Peyer's patch (tissue), 4 donors: Measurements from ENCODE around the gene UNC5A.

Experiments
- POLR2A ChIP-seq, 2 donors: fragments of 450-650 bp; IDR thresholded peaks; one replicate each; pipeline ENCODE4 v1.5.1; 2017; ENCODE audit warnings: antibody characterized with exemption in 2 of 2, mild to moderate bottlenecking in 2 of 2, moderate library complexity in 2 of 2
- TF ChIP-seq, protein P1 (sequence below), 6 experiments: fragments of 450-650 bp in 4 of 6; fragments of 200-600 bp in 2 of 6; sonication (generic) in 1 of 6; IDR thresholded peaks; one replicate each; pipeline ENCODE4 v1.5.1; 2017 to 2019; ENCODE audit warnings: antibody characterized with exemption in 6 of 6, mild to moderate bottlenecking in 3 of 6, moderate library complexity in 1 of 6

DNA sequence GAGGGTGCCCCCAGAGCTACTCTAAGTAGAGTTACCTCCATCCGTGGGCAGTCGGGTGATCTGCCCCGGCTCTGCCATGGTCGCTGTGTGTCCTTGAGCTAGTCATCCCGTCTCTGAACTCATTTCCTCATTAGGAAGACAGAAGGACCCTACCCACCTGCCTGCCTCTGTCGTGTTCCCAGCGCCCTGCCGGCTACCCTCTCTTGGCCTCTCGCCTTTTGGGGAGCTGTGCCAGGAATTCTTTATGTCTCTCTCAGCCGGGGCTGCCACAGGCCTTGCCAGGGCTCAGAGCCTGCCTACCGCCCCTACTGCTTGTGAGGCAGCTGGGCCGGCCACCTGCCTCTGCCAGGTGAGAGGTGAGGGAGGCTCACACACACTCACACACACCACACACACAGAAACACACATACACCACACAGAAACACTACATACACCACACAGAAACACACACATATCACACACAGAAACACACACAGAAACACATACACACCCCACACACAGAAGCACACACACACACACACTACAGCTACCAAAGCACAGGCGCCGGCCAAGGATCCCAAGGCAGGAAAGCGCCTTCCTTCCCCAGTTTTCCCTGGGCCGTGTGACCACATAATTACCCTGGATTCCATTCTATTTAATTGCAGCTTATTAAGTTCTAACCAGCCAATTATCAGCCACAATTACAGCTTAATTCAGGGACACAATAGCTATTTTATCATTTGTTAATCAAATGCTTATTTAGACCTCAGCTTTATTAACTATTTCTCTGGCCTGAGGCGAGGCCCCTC lies 41.7 kb downstream of the UNC5A start:
- TF ChIP-seq, protein P1, sequence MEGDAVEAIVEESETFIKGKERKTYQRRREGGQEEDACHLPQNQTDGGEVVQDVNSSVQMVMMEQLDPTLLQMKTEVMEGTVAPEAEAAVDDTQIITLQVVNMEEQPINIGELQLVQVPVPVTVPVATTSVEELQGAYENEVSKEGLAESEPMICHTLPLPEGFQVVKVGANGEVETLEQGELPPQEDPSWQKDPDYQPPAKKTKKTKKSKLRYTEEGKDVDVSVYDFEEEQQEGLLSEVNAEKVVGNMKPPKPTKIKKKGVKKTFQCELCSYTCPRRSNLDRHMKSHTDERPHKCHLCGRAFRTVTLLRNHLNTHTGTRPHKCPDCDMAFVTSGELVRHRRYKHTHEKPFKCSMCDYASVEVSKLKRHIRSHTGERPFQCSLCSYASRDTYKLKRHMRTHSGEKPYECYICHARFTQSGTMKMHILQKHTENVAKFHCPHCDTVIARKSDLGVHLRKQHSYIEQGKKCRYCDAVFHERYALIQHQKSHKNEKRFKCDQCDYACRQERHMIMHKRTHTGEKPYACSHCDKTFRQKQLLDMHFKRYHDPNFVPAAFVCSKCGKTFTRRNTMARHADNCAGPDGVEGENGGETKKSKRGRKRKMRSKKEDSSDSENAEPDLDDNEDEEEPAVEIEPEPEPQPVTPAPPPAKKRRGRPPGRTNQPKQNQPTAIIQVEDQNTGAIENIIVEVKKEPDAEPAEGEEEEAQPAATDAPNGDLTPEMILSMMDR (IDR thresholded peaks at IDR 0.05) = no peak
- TF ChIP-seq POLR2A (IDR thresholded peaks at IDR 0.05) = no peak
